LNCAP (cell line): ENCODE data around the gene RNF2.

ENCODE experiments used
- TF ChIP-seq, protein P1 (sequence below): fragments of 450-650 bp; IDR thresholded peaks from 2 replicates; pipeline ENCODE4 v1.5.1; 2017; ENCODE audit warnings: mild to moderate bottlenecking

Gene RNF2

DNA sequence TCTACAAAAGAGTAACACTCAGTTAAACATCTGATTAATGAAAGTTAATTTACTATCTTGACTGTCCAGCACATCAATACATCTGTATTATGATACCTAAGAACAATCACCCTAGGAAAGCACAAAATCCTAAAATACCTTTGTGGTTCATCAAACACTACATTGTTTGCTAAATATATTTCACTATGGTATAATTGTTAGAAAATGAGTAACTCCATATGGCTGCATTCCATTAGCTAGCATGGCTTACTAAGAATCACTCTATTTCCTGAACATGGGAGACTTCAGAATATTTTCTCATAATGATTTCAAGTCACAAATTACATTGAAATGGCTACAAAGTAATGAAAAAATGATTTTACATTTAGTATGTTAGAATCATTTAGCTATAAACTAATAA is 98.9 kb downstream of the RNF2 start:
- TF ChIP-seq, protein P1, sequence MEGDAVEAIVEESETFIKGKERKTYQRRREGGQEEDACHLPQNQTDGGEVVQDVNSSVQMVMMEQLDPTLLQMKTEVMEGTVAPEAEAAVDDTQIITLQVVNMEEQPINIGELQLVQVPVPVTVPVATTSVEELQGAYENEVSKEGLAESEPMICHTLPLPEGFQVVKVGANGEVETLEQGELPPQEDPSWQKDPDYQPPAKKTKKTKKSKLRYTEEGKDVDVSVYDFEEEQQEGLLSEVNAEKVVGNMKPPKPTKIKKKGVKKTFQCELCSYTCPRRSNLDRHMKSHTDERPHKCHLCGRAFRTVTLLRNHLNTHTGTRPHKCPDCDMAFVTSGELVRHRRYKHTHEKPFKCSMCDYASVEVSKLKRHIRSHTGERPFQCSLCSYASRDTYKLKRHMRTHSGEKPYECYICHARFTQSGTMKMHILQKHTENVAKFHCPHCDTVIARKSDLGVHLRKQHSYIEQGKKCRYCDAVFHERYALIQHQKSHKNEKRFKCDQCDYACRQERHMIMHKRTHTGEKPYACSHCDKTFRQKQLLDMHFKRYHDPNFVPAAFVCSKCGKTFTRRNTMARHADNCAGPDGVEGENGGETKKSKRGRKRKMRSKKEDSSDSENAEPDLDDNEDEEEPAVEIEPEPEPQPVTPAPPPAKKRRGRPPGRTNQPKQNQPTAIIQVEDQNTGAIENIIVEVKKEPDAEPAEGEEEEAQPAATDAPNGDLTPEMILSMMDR, result no peak

DNA sequence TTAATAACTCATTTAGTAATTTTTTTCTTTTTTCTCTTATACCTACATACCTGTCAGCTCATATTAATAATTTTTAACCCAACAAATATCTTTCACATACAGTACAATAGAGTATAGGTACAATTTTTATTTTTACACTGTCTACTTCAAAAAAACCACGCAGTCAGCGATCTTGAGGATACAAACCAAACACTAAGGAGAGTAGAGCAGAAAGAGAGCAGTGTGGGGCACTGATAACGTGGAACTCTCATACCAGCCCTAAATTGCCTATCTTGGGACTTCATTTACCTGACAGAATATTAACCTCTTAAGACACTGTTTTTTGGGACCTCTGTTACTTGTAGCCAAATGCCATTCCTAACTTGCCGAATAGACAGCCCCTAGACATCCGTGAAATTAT is 105.9 kb downstream of the RNF2 start:
- TF ChIP-seq, protein P1, result no peak
